Testis (tissue), 2 donors: ENCODE results near the gene AGPAT2.

Experiments used
- CTCF ChIP-seq, 3 experiments: fragments of 450-650 bp in 2 of 3; fragments of 200-600 bp in 1 of 3; sonication (generic) in 1 of 3; IDR thresholded peaks; one replicate each; pipeline ENCODE4 v1.5.1; 2016 to 2019; ENCODE audit warnings: antibody characterized with exemption in 3 of 3, mild to moderate bottlenecking in 2 of 3, moderate library complexity in 1 of 3
- POLR2A ChIP-seq: fragments of 450-650 bp; IDR thresholded peaks from one replicate; pipeline ENCODE4 v1.6.1; 2017; ENCODE audit warnings: antibody characterized with exemption, mild to moderate bottlenecking, moderate library complexity

- TF ChIP-seq POLR2A (no peak), CTCF (IDR thresholded peaks at IDR 0.05) (no peak)
Measured at GRCh38 chr9:136725612-136726011, 38.4 kb upstream of the AGPAT2 start.
